HepG2 (cell line): ENCODE measurements around the gene DCHS2. TPM values are rescaled to one million over a fixed set of nuclear protein-coding genes. Genes with fewer than 3 reads are reported as not detected.

Experiments
- ATAC-seq: fragments of 200-7000 bp; cut with Tn5 transposase; 3 replicates; pipeline ENCODE4 v1.9.1; 2020; ENCODE audit warnings: mild to moderate bottlenecking, moderate library complexity
- BruUV-seq: library from RNA; stranded (reverse); fragments of 400-500 nt; replicated peaks from 2 replicates; lab custom pipeline; 2021; lab: Mats Ljungman, UMichigan
- CTCF ChIA-PET: fragments of 300-600 bp; formaldehyde crosslinking; extraction: SDS; loops from one replicate; lab custom pipeline; 2021; ENCODE audit warnings: low total read pairs, inconsistent platforms, low intra/inter-chr PET ratio; lab: Yijun Ruan, JAX
- POLR2A ChIA-PET: fragments of 350-600 bp; sonication (Branson Sonifier 250); formaldehyde crosslinking; loops from one replicate; lab custom pipeline; 2020; ENCODE audit warnings: antibody characterized with exemption, inconsistent platforms; lab: Yijun Ruan, JAX
- DNase-seq: peaks from one replicate; pipeline ENCODE4 v3.0.0-alpha.2; 2015; ENCODE audit warnings: low spot score
- FAIRE-seq: peaks from 3 replicates; lab custom pipeline; 2011; peaks lifted over from hg19 to GRCh38; lab: Jason Lieb, UNC
- H2AFZ ChIP-seq: one replicate; pipeline ENCODE4 v1.6.1; 2011; ENCODE audit warnings: low read length, inconsistent platforms
- H3K27ac ChIP-seq: fragments of 300-600 bp; 3 replicates; pipeline ENCODE4 v1.8.0; 2011; ENCODE audit warnings: mixed run types, mild to moderate bottlenecking, mixed read lengths, low read length, inconsistent platforms; ENCODE audit not compliant: insufficient read depth; ENCODE audit errors: extremely low read length
- H3K27me3 ChIP-seq, 2 experiments: fragments of 200-600 bp in 1 of 2; 2 replicates in 1 of 2; 3 replicates in 1 of 2; pipeline versions ENCODE4 v1.6.0 to v1.8.0; 2011; ENCODE audit warnings: low read length in 2 of 2, mild to moderate bottlenecking in 2 of 2, moderate library complexity in 2 of 2, inconsistent platforms in 1 of 2; ENCODE audit not compliant: insufficient read depth in 2 of 2, control insufficient read depth in 1 of 2
- H3K36me3 ChIP-seq, 2 experiments: fragments of 200-600 bp in 1 of 2; replicated peaks in 1 of 2; 2 replicates in 1 of 2; 3 replicates in 1 of 2; pipeline versions ENCODE4 v1.5.1 to v1.8.0; 2011; ENCODE audit warnings: low read length in 2 of 2, inconsistent platforms in 1 of 2; ENCODE audit not compliant: insufficient read depth in 2 of 2, control insufficient read depth in 1 of 2
- H3K4me1 ChIP-seq: 2 replicates; pipeline ENCODE4 v1.5.1; 2012; ENCODE audit warnings: low read length, inconsistent platforms; ENCODE audit not compliant: insufficient read depth
- H3K4me2 ChIP-seq: 2 replicates; pipeline ENCODE4 v1.6.0; 2011; ENCODE audit warnings: low read depth, low read length, inconsistent platforms
- H3K4me3 ChIP-seq, 3 experiments: fragments of 200-600 bp in 1 of 3; sonication (generic), shearing (Covaris generic) in 1 of 3; replicated peaks in 1 of 3; 2 replicates each; pipeline ENCODE4 v1.5.1; 2011 to 2016; ENCODE audit warnings: low read length in 3 of 3, inconsistent platforms in 2 of 3, low read depth in 2 of 3, mild to moderate bottlenecking in 2 of 3, control low read depth in 1 of 3, mixed read lengths in 1 of 3; ENCODE audit not compliant: insufficient read depth in 1 of 3
- H3K79me2 ChIP-seq: one replicate; pipeline ENCODE4 v1.6.1; 2011; ENCODE audit warnings: low read length, inconsistent platforms; ENCODE audit not compliant: insufficient read depth
- H3K9ac ChIP-seq: 2 replicates; pipeline ENCODE4 v1.6.0; 2011; ENCODE audit warnings: mild to moderate bottlenecking, low read depth, low read length, inconsistent platforms; ENCODE audit not compliant: insufficient read depth
- H3K9me3 ChIP-seq: 2 replicates; pipeline ENCODE4 v1.5.1; 2012; ENCODE audit warnings: mild to moderate bottlenecking, low read length
- H4K20me1 ChIP-seq: 2 replicates; pipeline ENCODE4 v1.6.0; 2011; ENCODE audit warnings: inconsistent platforms, mild to moderate bottlenecking, low read length, moderate library complexity; ENCODE audit not compliant: insufficient read depth
- ARID2 ChIP-seq: sonication (generic); formaldehyde crosslinking; IDR thresholded peaks from 2 replicates; pipeline ENCODE4 v1.8.1; 2022; ENCODE audit warnings: mild to moderate bottlenecking, missing genetic modification reagents, borderline replicate concordance
- ATF2 ChIP-seq: sonication (generic); formaldehyde crosslinking; IDR thresholded peaks from 2 replicates; pipeline ENCODE4 v1.4.0; 2020; ENCODE audit warnings: missing genetic modification reagents
- CBX2 ChIP-seq, 2 experiments: fragments of 200-600 bp in 1 of 2; sonication (generic); formaldehyde crosslinking in 1 of 2; IDR thresholded peaks; 2 replicates each; pipeline versions ENCODE4 v1.7.0 to v1.8.1; 2018 to 2022; ENCODE audit warnings: low read depth in 2 of 2, low read length in 1 of 2, mild to moderate bottlenecking in 1 of 2, missing genetic modification reagents in 1 of 2
- FOXP4 ChIP-seq: sonication (generic); formaldehyde crosslinking; IDR thresholded peaks from 2 replicates; pipeline ENCODE4 v1.4.0; 2020; ENCODE audit warnings: missing genetic modification reagents
- HCFC1 ChIP-seq: fragments of 150-350 bp; IDR thresholded peaks from 2 replicates; pipeline ENCODE4 v1.6.1; 2014; ENCODE audit warnings: low read depth, low read length
- HMG20B ChIP-seq: conservative IDR thresholded peaks from 2 replicates; pipeline ENCODE4 v1.6.1; 2016; ENCODE audit warnings: missing genetic modification reagents, missing compliant biosample characterization
- MED8 ChIP-seq: sonication (generic); formaldehyde crosslinking; IDR thresholded peaks from 2 replicates; pipeline ENCODE4 v1.8.1; 2023; ENCODE audit warnings: mild to moderate bottlenecking, missing genetic modification reagents; ENCODE audit not compliant: insufficient replicate concordance
- RFX3 ChIP-seq: IDR thresholded peaks from 2 replicates; pipeline ENCODE4 v1.6.1; 2016; ENCODE audit warnings: missing biosample characterization, missing genetic modification reagents
- SNAI1 ChIP-seq: sonication (generic); formaldehyde crosslinking; IDR thresholded peaks from 2 replicates; pipeline ENCODE4 v1.5.0; 2020; ENCODE audit warnings: mild to moderate bottlenecking, missing genetic modification reagents, borderline replicate concordance
- SP4 ChIP-seq: sonication (generic); formaldehyde crosslinking; IDR thresholded peaks from 2 replicates; pipeline ENCODE4 v1.8.1; 2023; ENCODE audit warnings: mild to moderate bottlenecking, missing genetic modification reagents
- STAG1 ChIP-seq: sonication (generic); formaldehyde crosslinking; IDR thresholded peaks from 2 replicates; pipeline ENCODE4 v1.4.0; 2020; ENCODE audit warnings: missing genetic modification reagents
- ZNF33A ChIP-seq: sonication (generic); formaldehyde crosslinking; IDR thresholded peaks from 2 replicates; pipeline ENCODE4 v1.5.1; 2020; ENCODE audit warnings: missing genetic modification reagents, mild to moderate bottlenecking, moderate library complexity, borderline replicate concordance
- ZNF34 ChIP-seq: sonication (generic); formaldehyde crosslinking; IDR thresholded peaks from 2 replicates; pipeline ENCODE4 v1.4.0; 2020; ENCODE audit warnings: mild to moderate bottlenecking, missing genetic modification reagents, borderline replicate concordance
- ZNF354B ChIP-seq: sonication (generic); formaldehyde crosslinking; IDR thresholded peaks from 2 replicates; pipeline ENCODE4 v1.8.0; 2022; ENCODE audit warnings: mild to moderate bottlenecking, missing genetic modification reagents
- ZNF430 ChIP-seq: sonication (generic); formaldehyde crosslinking; IDR thresholded peaks from 2 replicates; pipeline ENCODE4 v1.9.0; 2021; ENCODE audit warnings: mild to moderate bottlenecking, missing genetic modification reagents
- ZNF652 ChIP-seq: IDR thresholded peaks from 2 replicates; pipeline ENCODE4 v1.6.1; 2016; ENCODE audit warnings: low read depth, borderline replicate concordance
- ZNF777 ChIP-seq: sonication (generic); formaldehyde crosslinking; IDR thresholded peaks from 2 replicates; pipeline ENCODE4 v1.4.0; 2020; ENCODE audit warnings: missing genetic modification reagents
- WGBS: methylation state at CpG from one replicate; pipeline ENCODE4 v1.1.6; 2017; ENCODE audit warnings: low lambda C conversion rate; 5-methylcytosine and 5-hydroxymethylcytosine counted together
- in situ Hi-C: cut with HindIII; loops from 2 replicates; pipeline ENCODE4 v1.10.0; 2017; ENCODE audit warnings: low pct_unique_long_range_greater_than_20kb; ENCODE audit not compliant: extremely low pct_ligation_motif_present
- intact Hi-C: fragments of 100-400 bp; cut with micrococcal nuclease; formaldehyde crosslinking; loops from one replicate; pipeline ENCODE4 v1.10.0; 2022; ENCODE audit not compliant: unreplicated experiment
- polyA plus RNA-seq, 8 experiments: library from polyadenylated mRNA; depleted of rRNA in 3 of 8; stranded (reverse) in 7 of 8; unstranded in 1 of 8; fragments of >200 nt; fragmentation: Illumina TruSeq in 4 of 8; extraction: Trizol in 4 of 8; gene quantifications; 2 replicates each; pipeline versions ENCODE4 v1.2.1 to v1.2.3, GENCODE V29; 2011 to 2016; ENCODE audit warnings: low read depth in 4 of 8, missing spikeins in 1 of 8, mixed read lengths in 1 of 8; ENCODE audit not compliant: insufficient read depth in 1 of 8
- total RNA-seq, 5 experiments: library from RNA; depleted of rRNA; stranded (reverse); fragments of >200 nt; fragmentation: Illumina TruSeq; extraction: Trizol; gene quantifications; 2 replicates each; pipeline ENCODE4 v1.2.3, GENCODE V29; 2016; ENCODE audit warnings: low read depth in 1 of 5

The DCHS2 gene
- total and polyA plus RNA-seq, 2 of the 13 experiments (the other 11 are each of a cell fraction or from before 2014, with no cell fraction given): 0.03 TPM; not detected in 1

GRCh38 chr4:154485127-154485773 lies 6.3 kb downstream of the DCHS2 start:
- no peaks in the 10 kb centered on the region for H3K36me3 ChIP-seq
- no peak overlapping the region for H2AFZ ChIP-seq
- no peak for TF ChIP-seq ZNF33A (CRISPR knock-in tag)
- TF ChIP-seq CBX2 (IDR thresholded peaks at IDR 0.05; ENCODE audit: low read depth, low read length): no peak
- no peak for TF ChIP-seq CBX2 (CRISPR knock-in tag; IDR thresholded peaks at IDR 0.05; ENCODE audit: low read depth)
- no peak for TF ChIP-seq SP4 (CRISPR knock-in tag)
- no peak for TF ChIP-seq ZNF652
- TF ChIP-seq ZNF34 (CRISPR knock-in tag): no peak
- no peak for TF ChIP-seq HCFC1
- H3K4me3 ChIP-seq: no peak overlapping the region
- H3K9me3 ChIP-seq: no peaks in the 10 kb centered on the region
- no TSS peak for BruUV-seq
- no peak for FAIRE-seq
- H3K4me1 ChIP-seq: peaks cover 1% of the 10 kb centered on the region; the same call in 1 of the 2 replicates
- in situ Hi-C loops: no loop called here
- intact Hi-C loops: no loop called here
- no peak overlapping the region for H3K9ac ChIP-seq
- POLR2A ChIA-PET: no interaction called here
- ATAC-seq: no peak
- 3% methylated on average over 4 of the region's 4 CpGs for WGBS
- CTCF ChIA-PET: no interaction called here
- no peak overlapping the region for H3K27ac ChIP-seq
- no peak for DNase-seq
- no peaks in the 10 kb centered on the region for H3K27me3 ChIP-seq
- no peaks in the 10 kb centered on the region for H3K79me2 ChIP-seq
- H4K20me1 ChIP-seq: no peaks in the 10 kb centered on the region
- no peak overlapping the region for H3K4me2 ChIP-seq

GRCh38 chr4:154478547-154478946 lies 13.1 kb downstream of the DCHS2 start:
- no peaks in the 10 kb centered on the region for H4K20me1 ChIP-seq
- no peak overlapping the region for H3K9ac ChIP-seq
- TF ChIP-seq MED8 (CRISPR knock-in tag) (no peak), RFX3 (CRISPR knock-in tag) (no peak), HMG20B (CRISPR knock-in tag) (no peak), SNAI1 (no peak), ZNF354B (CRISPR knock-in tag) (no peak), ATF2 (CRISPR knock-in tag) (no peak), ZNF430 (no peak), STAG1 (CRISPR knock-in tag) (no peak), FOXP4 (CRISPR knock-in tag) (no peak), ARID2 (CRISPR knock-in tag) (no peak), ZNF777 (CRISPR knock-in tag) (no peak)
- no peak for FAIRE-seq
- ChIA-PET CTCF (no interaction called here), POLR2A (no interaction called here)
- intact Hi-C loops: no loop called here
- in situ Hi-C loops: no loop called here
- 11% methylated on average over 4 of the region's 4 CpGs for WGBS
- H3K4me2 ChIP-seq: no peak overlapping the region
- DNase-seq: no peak
- no peaks in the 10 kb centered on the region for H3K27me3 ChIP-seq
- no peak overlapping the region for H2AFZ ChIP-seq
- no peaks in the 10 kb centered on the region for H3K36me3 ChIP-seq
- H3K27ac ChIP-seq: no peak overlapping the region
- H3K4me1 ChIP-seq: peaks cover 8% of the 10 kb centered on the region; the same call in 1 of the 2 replicates
- H3K79me2 ChIP-seq: no peaks in the 10 kb centered on the region
- H3K4me3 ChIP-seq: no peak overlapping the region
- H3K9me3 ChIP-seq: no peaks in the 10 kb centered on the region
- ATAC-seq: no peak
- BruUV-seq: no TSS peak
